GM18907 (cell line): Measurements from ENCODE around the gene MCRIP1.

Source experiments
- ATAC-seq: cut with Tn5 transposase; IDR thresholded peaks from one replicate; pipeline ENCODE4 v1.9.1; 2021; ENCODE audit warnings: mild to moderate bottlenecking, moderate library complexity; ENCODE audit not compliant: unreplicated experiment

The MCRIP1 gene

DNA sequence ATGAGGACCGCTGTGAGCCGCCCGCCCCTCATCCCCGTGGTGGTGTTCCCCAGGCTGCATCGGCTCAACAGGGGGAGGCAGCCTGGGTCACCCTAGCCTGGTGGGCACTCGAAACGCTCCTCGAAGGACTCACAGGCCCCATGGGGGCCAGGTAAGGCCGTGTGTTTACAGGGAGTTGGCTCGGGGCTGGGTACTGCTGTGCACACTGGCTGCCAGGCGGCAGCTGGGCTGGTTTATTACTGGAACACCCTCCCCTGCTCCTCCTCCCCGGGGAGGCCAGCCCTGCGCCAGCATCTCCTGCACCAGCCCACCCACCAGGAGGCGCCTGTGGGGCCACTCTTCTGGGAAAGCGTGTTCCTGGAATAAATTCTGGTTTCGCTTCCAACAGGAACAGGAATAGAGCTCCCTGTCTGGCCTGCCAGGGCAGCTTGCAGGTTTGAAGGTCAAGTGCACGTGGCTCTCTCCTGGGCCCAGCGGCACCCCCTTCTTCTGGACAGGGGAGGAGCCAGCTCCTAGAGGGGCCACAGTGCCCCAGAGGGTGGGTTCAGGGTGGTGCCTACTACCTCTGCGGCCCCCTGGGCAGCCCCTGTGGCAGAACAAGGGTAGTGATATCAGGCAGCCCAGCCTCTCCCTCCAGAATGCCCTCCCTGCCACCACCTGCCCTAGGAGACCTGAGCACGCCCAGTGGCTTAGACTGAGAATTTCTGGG lies 11.3 kb downstream of the MCRIP1 start:
- no peak for ATAC-seq

DNA sequence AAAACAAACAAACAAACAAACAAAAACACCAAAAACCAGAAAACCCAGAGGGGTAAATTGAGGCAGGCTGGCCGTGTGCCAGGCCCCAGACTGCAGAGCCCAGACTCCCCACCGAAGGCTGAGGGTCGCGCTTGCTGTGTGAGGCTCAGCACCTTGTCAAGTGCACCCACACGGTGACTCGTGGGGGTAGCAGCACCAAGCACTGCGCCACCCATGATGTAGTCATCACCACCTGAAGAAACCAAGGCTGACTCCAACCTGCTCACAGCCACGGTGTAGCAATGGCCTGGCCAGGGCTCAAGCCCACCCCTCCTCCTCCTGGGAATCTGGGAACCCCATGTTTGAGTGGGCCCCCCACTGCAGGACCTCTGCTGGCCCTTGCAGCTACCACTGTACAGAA lies 11.9 kb downstream of the MCRIP1 start:
- ATAC-seq, result no peak

- ATAC-seq, result no peak
Measured at GRCh38 chr17:81819708-81820107, 13.4 kb downstream of the MCRIP1 start.

- no peak for ATAC-seq
Measured at GRCh38 chr17:81817758-81818147, 15.3 kb downstream of the MCRIP1 start.

- ATAC-seq, result no peak
Measured at GRCh38 chr17:81815646-81815986, 17.5 kb downstream of the MCRIP1 start.

GRCh38 chr17:81814748-81815645 lies 18.1 kb downstream of the MCRIP1 start:
- ATAC-seq, result no peak

DNA sequence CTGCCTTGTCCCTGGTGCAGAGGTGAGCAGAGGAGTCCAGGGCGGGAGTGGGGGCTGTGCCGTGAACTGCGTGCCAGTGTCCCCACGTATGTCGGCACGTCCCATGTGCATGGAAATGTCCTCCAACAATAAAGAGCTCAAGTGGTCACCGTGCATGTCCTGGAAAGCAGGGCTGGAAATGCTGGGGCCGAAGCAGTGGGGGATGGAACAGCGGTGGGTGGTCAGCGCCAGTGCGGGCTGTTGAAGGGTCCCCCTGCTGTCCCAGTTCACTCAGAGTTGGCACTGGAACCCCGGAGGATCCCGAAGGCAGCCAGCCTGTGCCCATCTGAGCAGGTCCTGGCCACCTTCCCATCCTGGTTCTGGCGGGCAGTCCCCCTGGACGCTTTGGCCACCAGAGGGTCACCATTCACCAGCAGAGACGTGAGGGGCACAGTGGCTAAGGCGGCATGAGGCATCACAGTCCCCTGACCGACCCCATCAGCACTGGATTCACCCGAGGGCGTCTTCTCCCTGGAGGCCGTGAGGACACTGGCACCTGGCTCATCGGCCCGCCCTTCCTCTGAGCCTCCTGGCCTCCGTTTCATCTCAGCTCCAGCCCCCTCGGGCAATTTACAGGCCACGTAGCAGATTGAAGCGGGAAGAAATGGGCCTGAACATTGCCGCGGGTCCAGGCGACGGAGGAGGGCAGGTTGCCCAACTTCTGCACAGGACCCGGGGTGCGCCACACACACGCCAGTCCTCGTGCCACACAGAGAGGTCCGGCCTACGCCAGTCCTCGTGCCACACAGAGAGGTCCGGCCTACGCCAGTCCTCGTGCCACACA lies 19.0 kb downstream of the MCRIP1 start:
- ATAC-seq, result no peak

DNA sequence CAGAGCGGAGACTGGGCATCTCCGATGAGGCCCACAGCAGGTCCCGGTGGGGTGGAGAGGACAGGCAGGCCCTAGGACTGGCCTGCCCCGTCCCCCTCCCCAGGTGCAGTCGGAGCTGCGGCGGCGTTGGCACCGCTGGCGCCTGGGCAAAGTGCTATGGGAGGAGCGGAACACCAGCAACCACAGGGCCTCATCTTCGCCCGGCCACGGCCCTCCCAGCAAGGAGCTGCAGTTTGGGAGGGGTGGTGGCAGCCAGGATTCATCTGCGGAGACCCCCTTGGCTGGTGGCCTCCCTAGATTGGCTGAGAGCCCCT lies 19.8 kb downstream of the MCRIP1 start:
- no peak for ATAC-seq

DNA sequence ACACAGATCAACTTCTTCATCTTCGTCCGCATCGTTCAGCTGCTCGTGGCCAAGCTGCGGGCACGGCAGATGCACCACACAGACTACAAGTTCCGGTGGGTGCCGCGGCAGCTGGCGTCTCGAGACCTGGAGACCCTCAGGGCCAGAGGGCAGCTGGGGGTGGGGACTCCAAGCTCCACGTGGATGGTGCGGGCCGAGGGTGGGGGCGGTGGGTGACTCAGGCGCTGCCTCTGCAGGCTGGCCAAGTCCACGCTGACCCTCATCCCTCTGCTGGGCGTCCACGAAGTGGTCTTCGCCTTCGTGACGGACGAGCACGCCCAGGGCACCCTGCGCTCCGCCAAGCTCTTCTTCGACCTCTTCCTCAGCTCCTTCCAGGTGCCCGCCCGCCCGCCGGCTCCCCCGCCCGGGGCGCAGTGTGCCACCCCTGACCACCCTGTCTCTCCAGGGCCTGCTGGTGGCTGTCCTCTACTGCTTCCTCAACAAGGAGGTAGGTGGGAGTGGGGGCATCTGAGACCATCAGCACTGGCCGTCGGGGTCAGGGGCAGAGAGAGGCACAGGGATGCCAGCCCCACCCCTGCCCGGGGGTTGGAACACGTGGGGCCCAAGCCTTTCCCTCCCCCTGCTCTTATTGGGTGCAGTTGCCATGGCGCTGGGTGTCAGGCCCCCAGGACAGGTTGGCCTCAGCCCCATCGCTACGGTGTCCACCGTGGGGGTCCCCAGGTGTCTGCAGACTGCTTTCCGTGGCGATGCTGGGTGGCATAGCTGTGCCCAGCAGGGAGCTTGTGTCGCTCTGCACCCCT lies 20.3 kb downstream of the MCRIP1 start:
- ATAC-seq, result no peak

DNA sequence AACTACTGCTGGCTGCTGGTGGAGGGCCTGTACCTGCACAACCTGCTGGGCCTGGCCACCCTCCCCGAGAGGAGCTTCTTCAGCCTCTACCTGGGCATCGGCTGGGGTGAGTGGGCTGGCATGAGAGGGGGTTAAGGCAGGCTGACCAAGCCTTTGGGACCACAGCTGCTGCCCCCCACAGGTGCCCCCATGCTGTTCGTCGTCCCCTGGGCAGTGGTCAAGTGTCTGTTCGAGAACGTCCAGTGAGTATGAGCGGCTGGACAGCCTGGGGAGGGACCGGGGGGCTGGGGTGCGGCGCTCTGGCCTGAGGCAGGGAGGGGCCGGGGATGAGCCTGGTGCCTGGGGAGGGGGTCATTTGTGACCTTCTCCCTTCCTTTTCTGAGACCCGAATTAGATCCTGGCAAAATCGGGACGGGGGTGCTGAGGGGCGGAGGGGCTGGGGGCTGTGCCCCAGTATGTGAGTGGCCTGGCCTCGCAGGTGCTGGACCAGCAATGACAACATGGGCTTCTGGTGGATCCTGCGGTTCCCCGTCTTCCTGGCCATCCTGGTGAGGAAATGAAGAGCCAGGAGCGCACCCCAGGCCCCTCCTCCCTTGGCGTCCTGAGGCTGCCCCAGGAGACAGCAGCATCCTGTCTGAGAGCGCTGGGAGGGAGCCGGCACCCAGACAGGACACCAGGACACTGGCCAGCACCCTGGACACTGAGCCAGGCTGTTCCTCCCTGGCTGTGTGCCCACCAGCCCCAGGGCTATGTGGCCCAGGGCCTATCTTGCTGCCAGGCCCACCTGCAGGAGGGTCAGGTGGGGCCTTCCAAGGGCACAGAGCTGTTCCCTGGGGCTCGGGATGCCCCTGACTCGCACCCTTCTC lies 21.2 kb downstream of the MCRIP1 start:
- no peak for ATAC-seq

DNA sequence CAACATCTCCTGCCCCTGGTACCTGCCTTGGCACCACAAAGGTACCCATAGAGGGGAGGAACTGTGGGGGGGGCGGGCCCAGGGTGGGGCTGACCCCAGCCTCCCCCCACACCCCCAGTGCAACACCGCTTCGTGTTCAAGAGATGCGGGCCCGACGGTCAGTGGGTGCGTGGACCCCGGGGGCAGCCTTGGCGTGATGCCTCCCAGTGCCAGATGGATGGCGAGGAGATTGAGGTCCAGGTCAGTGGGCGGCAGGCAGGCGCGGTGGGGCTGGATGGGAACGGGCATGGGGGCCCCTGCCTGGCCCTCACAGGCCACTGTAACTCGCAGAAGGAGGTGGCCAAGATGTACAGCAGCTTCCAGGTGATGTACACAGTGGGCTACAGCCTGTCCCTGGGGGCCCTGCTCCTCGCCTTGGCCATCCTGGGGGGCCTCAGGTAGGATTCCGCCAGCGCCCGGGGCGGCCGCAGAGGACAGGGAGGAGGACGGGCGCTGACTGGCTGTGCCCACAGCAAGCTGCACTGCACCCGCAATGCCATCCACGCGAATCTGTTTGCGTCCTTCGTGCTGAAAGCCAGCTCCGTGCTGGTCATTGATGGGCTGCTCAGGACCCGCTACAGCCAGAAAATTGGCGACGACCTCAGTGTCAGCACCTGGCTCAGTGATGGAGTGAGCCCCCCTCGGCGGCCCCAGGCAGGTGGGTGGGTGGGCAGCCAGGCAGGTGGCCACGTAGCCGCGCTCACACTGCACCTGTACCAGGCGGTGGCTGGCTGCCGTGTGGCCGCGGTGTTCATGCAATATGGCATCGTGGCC lies 22.0 kb downstream of the MCRIP1 start:
- no peak for ATAC-seq

DNA sequence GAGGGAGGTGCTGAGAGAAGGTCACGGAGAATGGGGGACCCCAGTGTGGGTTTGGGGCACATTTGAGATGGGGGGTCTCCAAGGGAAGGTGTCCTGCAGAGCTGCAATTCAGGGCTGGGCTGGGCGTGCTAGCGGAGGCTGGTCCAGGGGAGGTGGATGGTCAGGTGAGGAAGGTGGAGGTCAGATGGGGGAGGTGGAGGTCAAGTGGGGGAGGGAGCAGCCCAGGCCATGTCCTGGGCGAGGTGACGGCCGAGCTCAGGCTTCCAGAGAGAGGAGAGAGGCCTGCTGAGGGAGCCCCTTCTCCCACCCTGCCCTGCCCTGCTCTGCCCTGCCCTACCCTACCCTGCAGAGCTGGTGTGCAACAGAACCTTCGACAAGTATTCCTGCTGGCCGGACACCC lies 22.6 kb downstream of the MCRIP1 start:
- ATAC-seq, result no peak

DNA sequence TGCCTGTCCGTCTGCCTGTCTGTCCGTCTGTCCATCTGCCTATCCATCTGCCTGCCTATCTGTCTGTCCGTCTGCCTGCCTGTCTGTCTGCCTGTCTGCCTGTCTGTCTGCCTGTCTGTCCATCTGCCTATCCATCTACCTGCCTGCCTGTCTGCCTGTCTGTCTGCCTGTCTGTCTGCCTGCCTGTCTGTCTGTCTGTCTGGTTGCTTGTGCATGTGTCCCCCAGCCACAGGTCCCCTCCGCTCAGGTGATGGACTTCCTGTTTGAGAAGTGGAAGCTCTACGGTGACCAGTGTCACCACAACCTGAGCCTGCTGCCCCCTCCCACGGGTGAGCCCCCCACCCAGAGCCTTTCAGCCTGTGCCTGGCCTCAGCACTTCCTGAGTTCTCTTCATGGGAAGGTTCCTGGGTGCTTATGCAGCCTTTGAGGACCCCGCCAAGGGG lies 23.5 kb downstream of the MCRIP1 start:
- ATAC-seq, result no peak

GRCh38 chr17:81808778-81809555 lies 24.1 kb downstream of the MCRIP1 start:
- ATAC-seq, result no peak

DNA sequence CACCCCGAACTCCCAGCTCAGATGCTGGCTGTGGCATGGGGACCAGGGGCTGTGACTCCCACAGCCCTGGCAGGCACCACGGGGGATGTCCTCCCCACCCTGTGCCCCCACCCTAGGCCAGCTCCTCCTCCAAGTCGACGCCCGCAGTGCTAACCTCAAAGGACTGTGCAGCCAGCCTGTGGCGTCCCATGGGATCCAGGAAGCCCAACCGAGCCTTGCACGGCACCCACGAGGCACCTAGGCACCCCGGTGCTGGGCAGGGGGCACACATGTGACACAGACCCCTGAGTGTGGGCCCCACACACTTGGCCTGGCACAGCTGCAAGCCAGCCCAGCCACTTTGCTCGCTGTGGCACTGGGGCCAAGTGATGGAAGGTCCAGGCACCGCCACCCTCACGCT lies 25.3 kb downstream of the MCRIP1 start:
- ATAC-seq, result no peak

GRCh38 chr17:81807210-81807719 lies 25.8 kb downstream of the MCRIP1 start:
- ATAC-seq, result no peak

GRCh38 chr17:81806461-81807209 lies 26.5 kb downstream of the MCRIP1 start:
- no peak for ATAC-seq
